Stimulated activated CD4-positive, alpha-beta T cell treated with anti-CD3 and anti-CD28 coated beads, Interleukin-4, amount 100 ng/mL, for 4 hours (primary cell): ENCODE measurements around the gene PEX26.
"Not testable (repeated sequence)": the region's sequence is repeated elsewhere in the genome, so short reads cannot be mapped to it uniquely, and the experiment has no call there.

ENCODE experiments used
- DNase-seq, 2 experiments: peaks; one replicate each; pipeline ENCODE4 v3.0.0-alpha.2; 2020

PEX26 gene

DNA sequence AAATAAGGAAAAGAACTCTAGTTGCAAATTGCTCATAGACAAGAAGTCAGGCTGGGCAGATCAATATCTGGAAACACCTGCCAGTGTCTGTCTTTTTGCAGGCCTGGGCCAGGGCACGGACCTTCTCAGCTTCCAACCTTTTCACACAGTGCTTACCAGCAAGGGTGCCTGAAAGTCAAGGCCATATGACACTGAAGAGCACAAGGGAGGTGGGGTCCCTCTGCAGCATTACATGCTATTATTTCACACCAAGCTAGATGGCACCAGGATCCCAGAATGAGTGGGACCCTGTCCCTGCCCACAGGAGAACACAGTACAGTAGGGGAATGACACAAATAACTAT lies 5.9 kb upstream of the PEX26 start:
- no peak for DNase-seq

- no peak for DNase-seq
Measured at GRCh38 chr22:18073467-18073866, 4.3 kb upstream of the PEX26 start.

DNA sequence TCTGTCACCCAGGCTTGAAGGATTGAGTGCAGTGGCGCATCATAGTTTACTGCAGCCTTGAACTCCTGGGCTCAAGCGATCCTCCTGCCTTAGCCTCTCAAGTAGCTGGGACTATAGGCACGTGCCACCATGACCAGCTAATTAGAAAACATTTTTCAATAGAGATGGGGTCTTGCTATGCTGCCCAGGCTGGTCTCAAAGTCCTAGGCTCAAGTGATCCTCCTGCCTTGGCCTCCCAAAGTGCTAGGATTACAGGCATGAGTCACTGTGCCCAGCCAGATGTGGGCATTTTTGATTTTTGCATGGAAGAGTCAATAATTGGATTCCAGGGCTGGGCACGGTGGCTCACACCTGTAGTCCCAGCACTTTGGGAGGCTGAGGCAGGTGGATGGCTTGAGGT lies 3.9 kb upstream of the PEX26 start:
- not testable (repeated sequence) for DNase-seq

DNA sequence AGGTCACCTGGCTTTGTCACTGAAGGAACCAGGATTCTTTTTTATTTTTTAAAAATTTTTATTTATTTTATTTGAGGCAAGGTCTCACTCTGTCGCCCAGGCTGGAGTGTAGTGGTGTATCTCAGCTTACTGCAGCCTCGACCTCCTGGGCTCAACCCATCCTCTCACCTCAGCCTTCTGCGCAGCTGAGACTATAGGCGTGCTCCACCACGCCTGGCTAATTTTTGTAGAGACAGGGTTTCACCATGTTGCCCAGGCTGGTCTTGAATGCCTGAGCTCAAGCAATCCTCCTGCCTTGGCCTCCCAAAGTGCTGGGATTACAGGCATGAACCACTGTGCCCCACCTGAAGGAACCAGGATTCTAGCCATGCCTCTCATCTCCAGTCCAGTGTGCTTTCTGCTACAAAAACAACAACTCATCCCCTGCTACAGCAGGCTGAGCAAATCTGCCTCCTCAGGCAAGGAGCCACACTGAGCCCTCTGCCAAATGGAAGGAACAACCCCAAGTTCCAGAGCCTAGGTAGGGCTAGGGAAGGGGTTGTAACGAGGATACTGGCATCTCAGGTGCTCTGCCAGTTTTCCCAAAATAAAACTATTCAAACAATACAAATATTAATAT lies 2.6 kb upstream of the PEX26 start:
- DNase-seq = no peak

GRCh38 chr22:18075720-18076497 lies 1.9 kb upstream of the PEX26 start:
- peak in 1 of 2 experiments; percentile 9 for DNase-seq

DNA sequence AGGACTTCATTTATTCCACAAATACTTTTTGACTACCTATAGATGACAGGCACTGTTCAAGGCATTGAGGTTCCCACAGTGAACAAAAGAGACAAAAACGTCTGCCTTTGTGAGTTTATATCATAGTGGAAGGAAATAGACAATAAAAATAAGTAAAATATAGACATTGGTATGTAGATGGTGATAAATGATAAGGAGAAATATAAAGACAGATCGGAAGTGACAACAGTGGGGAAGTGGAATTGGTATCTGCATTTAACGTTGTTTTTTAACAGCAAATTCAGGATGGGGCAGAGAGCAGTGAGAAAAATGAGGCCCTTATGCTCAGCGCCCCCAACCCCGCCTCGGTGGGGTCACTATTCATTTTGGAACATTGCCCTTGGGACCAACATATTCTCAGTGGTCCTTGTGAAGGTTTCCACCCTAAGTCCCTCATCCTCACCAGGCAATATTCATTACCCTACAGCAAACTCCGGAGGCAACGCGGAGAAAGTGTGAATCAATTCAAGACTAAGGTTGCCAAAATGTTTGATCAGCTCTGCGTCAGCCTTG lies 627 bp upstream of the PEX26 start:
- no peak for DNase-seq

- peak; percentile 27 to 28 for DNase-seq
Measured at GRCh38 chr22:18078329-18079041, 695 bp downstream of the PEX26 start.

- DNase-seq = no peak
Measured at GRCh38 chr22:18079706-18080233, 2.0 kb downstream of the PEX26 start.

- no peak for DNase-seq
Measured at GRCh38 chr22:18081416-18081815, 3.6 kb downstream of the PEX26 start.

GRCh38 chr22:18082467-18082866 lies 4.7 kb downstream of the PEX26 start:
- DNase-seq = no peak

GRCh38 chr22:18083406-18083805 lies 5.6 kb downstream of the PEX26 start:
- DNase-seq = no peak

DNA sequence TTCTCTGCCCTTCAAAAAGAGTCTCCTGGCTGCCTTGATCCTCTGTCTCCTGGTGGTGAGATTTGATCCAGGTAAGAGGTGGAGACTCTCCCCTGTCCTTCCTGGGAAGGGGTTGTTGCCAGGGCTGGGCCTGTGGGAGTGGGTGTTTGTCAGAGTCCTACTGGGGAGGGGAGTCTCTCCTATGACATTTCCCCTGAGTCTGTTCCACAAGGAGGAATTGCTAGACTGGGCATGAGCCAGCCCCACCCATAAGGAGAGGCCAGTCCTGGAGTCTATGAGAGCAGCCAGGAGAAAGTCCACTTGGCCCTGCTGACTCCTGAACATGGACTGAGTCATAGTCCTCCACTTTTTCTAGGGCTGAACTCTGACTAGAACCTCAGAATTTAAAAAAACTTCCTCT lies 7.4 kb downstream of the PEX26 start:
- DNase-seq = no peak

DNA sequence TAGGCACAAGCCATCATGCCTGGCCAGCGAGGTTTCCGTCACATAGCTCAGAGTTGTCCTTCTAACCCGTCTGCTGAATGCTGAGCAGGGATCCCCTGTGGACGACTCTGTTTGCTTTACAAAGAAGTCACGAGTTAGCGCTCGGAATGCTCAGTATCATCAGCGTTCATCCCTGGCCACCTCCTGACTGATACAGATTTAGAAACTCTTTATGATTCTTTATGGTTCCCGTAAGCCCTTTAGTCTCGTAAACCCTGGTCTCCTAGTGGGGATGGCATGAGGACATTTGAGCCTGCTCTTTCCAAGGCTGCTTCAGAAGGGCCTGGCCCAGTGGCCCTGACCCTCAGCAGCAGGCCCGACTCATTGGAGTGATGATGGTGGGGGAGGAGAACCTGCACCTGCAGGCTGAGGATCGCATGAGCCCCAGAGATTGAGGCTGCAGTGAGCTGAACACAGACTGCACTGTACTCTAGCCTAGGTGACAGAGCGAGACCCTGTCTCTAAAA lies 9.6 kb downstream of the PEX26 start:
- DNase-seq = no peak

DNA sequence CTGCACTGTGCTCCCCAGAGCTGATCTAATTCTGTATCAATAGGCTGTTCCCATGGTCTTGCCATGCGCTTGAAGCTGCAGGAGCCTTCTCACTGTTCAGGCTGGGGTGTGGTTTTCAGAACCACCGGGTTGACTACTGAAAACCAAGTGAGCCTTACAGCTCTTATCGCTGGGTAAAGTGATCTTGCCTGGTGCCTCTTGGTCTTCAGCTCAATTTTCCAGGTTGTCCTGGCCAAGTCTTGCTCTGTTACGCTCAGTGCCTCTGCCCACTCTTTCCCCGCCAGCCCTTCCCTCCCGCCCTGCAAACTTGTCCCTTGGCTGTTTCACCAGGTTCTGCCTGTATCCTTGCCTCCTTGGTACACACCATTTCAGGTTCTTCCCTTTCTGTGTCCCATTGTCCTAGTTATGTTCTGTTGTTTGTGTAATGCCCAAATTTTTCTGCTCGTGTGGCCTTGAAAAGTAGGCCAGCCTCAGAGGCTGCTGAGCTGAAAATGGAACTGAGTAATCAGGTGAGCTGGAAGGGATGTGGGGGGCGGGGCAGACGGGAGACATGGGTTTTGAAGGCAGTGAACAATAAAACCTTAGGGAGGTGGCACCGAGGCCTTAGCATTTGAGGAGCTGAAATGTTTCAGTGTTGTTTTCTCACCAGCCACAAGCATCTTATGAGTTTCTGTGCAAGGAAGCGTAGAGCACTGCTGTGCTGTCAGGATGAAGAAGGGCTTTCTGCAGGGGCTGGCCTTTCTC lies 11.2 kb downstream of the PEX26 start:
- DNase-seq = no peak

DNA sequence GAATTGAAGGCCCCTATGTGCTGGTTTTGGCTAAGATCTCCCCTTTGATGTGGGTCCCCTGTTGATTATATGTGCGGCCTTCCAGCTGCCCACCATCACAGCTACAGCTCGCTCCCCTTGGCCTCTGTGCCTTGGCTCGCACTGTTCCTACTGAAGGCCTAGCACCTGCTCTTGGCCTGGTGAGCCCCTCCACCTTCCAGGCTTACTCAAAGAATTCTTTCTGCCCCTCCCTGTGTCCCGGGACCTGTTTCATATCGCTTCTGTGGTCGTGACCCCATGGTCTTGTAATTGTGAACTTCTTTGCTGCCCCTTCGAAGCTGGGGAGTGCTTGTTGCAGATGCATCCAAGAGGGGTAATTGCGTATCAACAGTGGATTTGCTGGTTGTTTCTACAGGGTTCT lies 12.5 kb downstream of the PEX26 start:
- DNase-seq = no peak

DNA sequence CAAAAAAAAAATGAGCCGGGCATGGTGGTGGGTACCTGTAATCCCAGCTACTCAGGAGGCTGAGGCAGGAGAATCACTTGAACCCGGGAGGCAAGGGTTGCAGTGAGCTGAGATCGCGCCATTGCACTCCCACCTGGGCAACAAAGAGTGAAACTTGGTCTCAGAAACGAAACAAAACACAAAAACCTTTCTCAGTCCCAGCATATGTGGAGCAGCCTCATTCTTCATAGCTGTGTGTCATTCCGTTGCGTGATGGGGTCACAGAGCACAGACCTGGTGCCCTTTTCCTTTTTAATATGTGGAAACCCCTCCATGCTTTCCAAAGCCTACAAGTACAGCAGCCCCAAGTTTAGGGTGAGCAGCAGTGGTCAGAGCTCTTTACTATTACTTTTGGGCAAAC lies 13.7 kb downstream of the PEX26 start:
- no peak for DNase-seq

DNA sequence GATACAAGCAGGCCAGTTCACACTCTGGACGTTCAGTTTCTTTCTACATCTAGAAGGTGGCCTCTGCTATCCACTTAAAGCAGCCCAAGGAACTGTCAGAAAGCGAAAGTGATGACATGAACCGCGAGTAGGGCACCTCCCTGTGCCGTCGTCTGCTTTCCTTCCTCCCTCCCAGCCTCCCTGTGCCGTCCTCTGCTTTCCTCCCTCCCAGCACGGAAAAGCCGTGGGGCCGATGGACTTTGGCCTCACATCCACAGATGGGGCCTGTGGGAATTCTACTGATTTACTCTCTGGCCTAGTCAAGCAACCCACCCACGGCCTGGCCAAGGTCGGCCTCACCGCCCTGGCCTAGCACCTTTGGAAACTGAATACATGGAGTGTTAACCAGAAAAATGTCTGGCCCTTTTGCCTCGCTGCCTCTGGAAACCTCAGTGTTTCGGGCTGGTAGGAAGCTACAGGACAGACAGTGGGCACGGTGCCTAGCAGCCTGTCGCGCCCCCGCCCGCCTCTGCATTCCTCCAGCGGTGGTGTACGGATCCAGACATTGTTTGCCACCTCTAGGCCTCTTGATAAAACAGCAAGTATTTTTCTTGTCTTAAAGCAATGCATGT lies 14.2 kb downstream of the PEX26 start:
- peak in 1 of 2 experiments; percentile 13 for DNase-seq

GRCh38 chr22:18093661-18094060 lies 15.9 kb downstream of the PEX26 start:
- DNase-seq = no peak

- DNase-seq = no peak
Measured at GRCh38 chr22:18095101-18095805, 17.5 kb downstream of the PEX26 start.

DNA sequence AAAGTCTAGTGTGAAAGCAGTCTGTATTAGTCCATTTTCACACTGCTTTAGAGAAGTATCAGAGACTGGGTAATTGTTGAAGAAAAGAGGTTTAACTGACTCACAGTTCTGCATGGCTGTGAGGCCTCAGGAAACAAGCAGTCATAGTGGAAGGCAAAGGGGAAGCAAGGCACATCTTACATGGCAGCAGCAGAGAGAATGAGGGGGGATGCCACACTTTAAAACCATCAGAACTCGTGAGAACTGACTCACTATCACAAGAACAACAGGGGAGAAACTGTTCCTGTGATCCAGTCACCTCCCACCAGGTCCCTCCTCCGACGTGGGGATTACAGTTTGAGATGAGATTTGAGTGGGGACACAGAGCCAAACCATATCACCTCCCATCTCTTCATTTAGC lies 19.0 kb downstream of the PEX26 start:
- DNase-seq = no peak

GRCh38 chr22:18100781-18101180 lies 23.0 kb downstream of the PEX26 start:
- no peak for DNase-seq

GRCh38 chr22:18101536-18101935 lies 23.7 kb downstream of the PEX26 start:
- DNase-seq = no peak
